Liver (tissue), 9 donors: ENCODE data around the gene ZNF487. TPM values are rescaled to one million over a fixed set of nuclear protein-coding genes. Genes with fewer than 3 reads are reported as not detected.

ENCODE experiments used
- DNase-seq: peaks from one replicate; pipeline ENCODE4 v3.0.0-alpha.2; 2017; ENCODE audit warnings: low spot score
- H3K27ac ChIP-seq, 2 donors: one replicate each; pipeline ENCODE4 v1.7.0; 2013; ENCODE audit warnings: inconsistent platforms in 2 of 2, low read length in 2 of 2, control low read depth in 1 of 2, low read depth in 1 of 2, mild to moderate bottlenecking in 1 of 2
- H3K27me3 ChIP-seq, 4 donors: one replicate each; pipeline versions ENCODE4 v1.6.1 to v1.7.0; 2013; ENCODE audit warnings: low read length in 3 of 4, inconsistent platforms in 1 of 4, mild to moderate bottlenecking in 1 of 4, moderate library complexity in 1 of 4; ENCODE audit not compliant: control insufficient read depth in 4 of 4, insufficient read depth in 4 of 4
- H3K36me3 ChIP-seq, 4 donors: one replicate each; pipeline versions ENCODE4 v1.6.1 to v1.7.0; 2013; ENCODE audit warnings: low read length in 3 of 4, mild to moderate bottlenecking in 3 of 4, low read depth in 1 of 4, moderate library complexity in 1 of 4; ENCODE audit not compliant: control insufficient read depth in 4 of 4, insufficient read depth in 3 of 4
- H3K4me1 ChIP-seq, 4 donors: one replicate each; pipeline versions ENCODE4 v1.6.1 to v1.7.0; 2013; ENCODE audit warnings: low read length in 3 of 4, mild to moderate bottlenecking in 3 of 4, moderate library complexity in 1 of 4; ENCODE audit not compliant: control insufficient read depth in 4 of 4, insufficient read depth in 4 of 4
- H3K4me3 ChIP-seq, 3 donors: one replicate each; pipeline versions ENCODE4 v1.6.1 to v1.7.0; 2013; ENCODE audit warnings: low read length in 3 of 3, control low read depth in 1 of 3, low read depth in 1 of 3, mild to moderate bottlenecking in 1 of 3
- H3K9ac ChIP-seq, 2 donors: one replicate each; pipeline ENCODE4 v1.7.0; 2013; ENCODE audit warnings: low read length in 2 of 2, mild to moderate bottlenecking in 2 of 2, moderate library complexity in 2 of 2, control low read depth in 1 of 2, low read depth in 1 of 2
- H3K9me3 ChIP-seq, 4 donors: one replicate each; pipeline versions ENCODE4 v1.6.1 to v1.7.0; 2013; ENCODE audit warnings: low read length in 3 of 4; ENCODE audit not compliant: control insufficient read depth in 4 of 4
- ATF3 ChIP-seq: IDR thresholded peaks from 2 replicates; pipeline ENCODE4 v1.6.1; 2016; ENCODE audit warnings: antibody characterized with exemption
- FOXA2 ChIP-seq: IDR thresholded peaks from 2 replicates; pipeline ENCODE4 v1.6.1; 2016; ENCODE audit warnings: antibody characterized with exemption
- GABPA ChIP-seq, 2 donors: IDR thresholded peaks in 1 of 2; conservative IDR thresholded peaks in 1 of 2; 2 replicates each; pipeline ENCODE4 v1.6.1; 2016; ENCODE audit warnings: antibody characterized with exemption in 2 of 2, mild to moderate bottlenecking in 1 of 2, moderate library complexity in 1 of 2
- HNF4A ChIP-seq, 2 donors: conservative IDR thresholded peaks; 2 replicates each; pipeline ENCODE4 v1.6.1; 2016; ENCODE audit warnings: antibody characterized with exemption in 2 of 2, mild to moderate bottlenecking in 2 of 2
- HNF4G ChIP-seq: IDR thresholded peaks from 2 replicates; pipeline ENCODE4 v1.6.1; 2016; ENCODE audit warnings: antibody characterized with exemption
- JUND ChIP-seq, 2 donors: IDR thresholded peaks; 2 replicates each; pipeline ENCODE4 v1.6.1; 2016; ENCODE audit warnings: antibody characterized with exemption in 2 of 2
- RAD21 ChIP-seq, 2 donors: IDR thresholded peaks; 2 replicates each; pipeline ENCODE4 v1.6.1; 2016; ENCODE audit warnings: antibody characterized with exemption in 2 of 2, mild to moderate bottlenecking in 2 of 2
- RXRA ChIP-seq, 2 donors: IDR thresholded peaks; 2 replicates each; pipeline ENCODE4 v1.6.1; 2017 to 2018; ENCODE audit warnings: antibody characterized with exemption in 2 of 2, mild to moderate bottlenecking in 1 of 2
- SP1 ChIP-seq: IDR thresholded peaks from 2 replicates; pipeline ENCODE4 v1.6.1; 2018; ENCODE audit warnings: antibody characterized with exemption, mild to moderate bottlenecking
- TAF1 ChIP-seq: conservative IDR thresholded peaks from 2 replicates; pipeline ENCODE4 v1.6.1; 2016; ENCODE audit warnings: antibody characterized with exemption, mild to moderate bottlenecking
- YY1 ChIP-seq: IDR thresholded peaks from 2 replicates; pipeline ENCODE4 v1.6.1; 2016; ENCODE audit warnings: antibody characterized with exemption, mild to moderate bottlenecking
- ZBTB33 ChIP-seq: IDR thresholded peaks from 2 replicates; pipeline ENCODE4 v1.6.1; 2016; ENCODE audit warnings: antibody characterized with exemption
- WGBS: extraction: QIAGEN DNeasy Blood & Tissue Kit; methylation state at CpG from one replicate; pipeline ENCODE4 v1.1.7; 2013; 5-methylcytosine and 5-hydroxymethylcytosine counted together
- polyA plus RNA-seq, 2 donors: library from polyadenylated mRNA; stranded (reverse) in 1 of 2; unstranded in 1 of 2; fragments of 200-250 nt in 1 of 2; fragments of >200 nt in 1 of 2; fragmentation: Nextera tagmentation in 1 of 2; extraction: Ambion mirVana in 1 of 2; gene quantifications; one replicate each; pipeline versions ENCODE4 v1.2.1 to v1.2.3, GENCODE V29; 2013 to 2015
- total RNA-seq, 2 donors: library from RNA; depleted of rRNA; stranded (reverse); fragments of >200 nt; gene quantifications; one replicate each; pipeline ENCODE4 v1.2.3, GENCODE V29; 2014
- TF ChIP-seq, protein P1 (sequence below): IDR thresholded peaks from 2 replicates; pipeline ENCODE4 v1.6.1; 2016; ENCODE audit warnings: antibody characterized with exemption
- TF ChIP-seq, protein P2 (sequence below): fragments of 150-350 bp; IDR thresholded peaks from 2 replicates; pipeline ENCODE4 v1.5.1; 2017; ENCODE audit warnings: improper control_type of control experiment, low read depth, low read length; ENCODE audit not compliant: missing input control
- donor health status: healthy.
- donor health status: healthy.
- donor health status: healthy.
- donor health status: healthy.
- donor health status: healthy.

Gene ZNF487
- total and polyA plus RNA-seq, 4 donors, result 1.3 to 4.8 (median 1.9) TPM

DNA sequence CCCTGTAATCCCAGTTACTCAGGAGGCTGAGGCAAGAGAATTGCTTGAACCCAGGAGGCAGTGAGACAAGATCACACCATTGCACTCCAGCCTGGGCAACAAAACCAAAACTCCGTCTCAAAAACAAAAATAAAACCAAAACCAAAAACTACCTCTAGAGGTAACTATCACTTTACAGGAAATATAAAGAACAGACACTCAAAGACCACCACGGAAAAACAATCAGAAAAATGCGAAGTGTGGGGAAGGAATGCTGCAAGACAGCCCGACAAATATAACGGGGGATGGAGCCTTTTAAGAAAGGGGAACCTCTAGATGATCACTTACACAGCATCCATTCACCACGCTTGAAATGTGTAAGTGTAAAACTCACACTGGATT lies 32.2 kb upstream of the ZNF487 start:
- Histone ChIP-seq H3K27me3 (no peaks in the 10 kb centered on the region), H3K27ac (peak overlapping the region in 1 of 2 donors; percentile 41), H3K4me1 (peaks cover 13 to 58% (median 45%) of the 10 kb centered on the region in 4 donors), H3K9me3 (no peaks in the 10 kb centered on the region), H3K36me3 (peaks cover 0 to 9% (median 4%) of the 10 kb centered on the region in 4 donors), H3K9ac (peak overlapping the region in 1 of 2 donors; percentile 23), H3K4me3 (no peak overlapping the region)
- DNase-seq, result no peak
- TF ChIP-seq YY1, result no peak
- no peak for TF ChIP-seq SP1
- TF ChIP-seq, protein P1, sequence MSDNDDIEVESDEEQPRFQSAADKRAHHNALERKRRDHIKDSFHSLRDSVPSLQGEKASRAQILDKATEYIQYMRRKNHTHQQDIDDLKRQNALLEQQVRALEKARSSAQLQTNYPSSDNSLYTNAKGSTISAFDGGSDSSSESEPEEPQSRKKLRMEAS, result no peak
- TF ChIP-seq, protein P2, sequence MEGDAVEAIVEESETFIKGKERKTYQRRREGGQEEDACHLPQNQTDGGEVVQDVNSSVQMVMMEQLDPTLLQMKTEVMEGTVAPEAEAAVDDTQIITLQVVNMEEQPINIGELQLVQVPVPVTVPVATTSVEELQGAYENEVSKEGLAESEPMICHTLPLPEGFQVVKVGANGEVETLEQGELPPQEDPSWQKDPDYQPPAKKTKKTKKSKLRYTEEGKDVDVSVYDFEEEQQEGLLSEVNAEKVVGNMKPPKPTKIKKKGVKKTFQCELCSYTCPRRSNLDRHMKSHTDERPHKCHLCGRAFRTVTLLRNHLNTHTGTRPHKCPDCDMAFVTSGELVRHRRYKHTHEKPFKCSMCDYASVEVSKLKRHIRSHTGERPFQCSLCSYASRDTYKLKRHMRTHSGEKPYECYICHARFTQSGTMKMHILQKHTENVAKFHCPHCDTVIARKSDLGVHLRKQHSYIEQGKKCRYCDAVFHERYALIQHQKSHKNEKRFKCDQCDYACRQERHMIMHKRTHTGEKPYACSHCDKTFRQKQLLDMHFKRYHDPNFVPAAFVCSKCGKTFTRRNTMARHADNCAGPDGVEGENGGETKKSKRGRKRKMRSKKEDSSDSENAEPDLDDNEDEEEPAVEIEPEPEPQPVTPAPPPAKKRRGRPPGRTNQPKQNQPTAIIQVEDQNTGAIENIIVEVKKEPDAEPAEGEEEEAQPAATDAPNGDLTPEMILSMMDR, result no peak
- no peak for TF ChIP-seq JUND (IDR thresholded peaks at IDR 0.05)
- no peak for TF ChIP-seq RXRA (IDR thresholded peaks at IDR 0.05)
- TF ChIP-seq ZBTB33, result no peak
- no peak for TF ChIP-seq TAF1
- TF ChIP-seq HNF4G, result no peak
- no peak for TF ChIP-seq GABPA (IDR thresholded peaks at IDR 0.05 in 1 of 2, conservative IDR thresholded peaks at IDR 0.05 in 1 of 2)
- no peak for TF ChIP-seq RAD21 (IDR thresholded peaks at IDR 0.05)
- TF ChIP-seq FOXA2, result no peak
- TF ChIP-seq ATF3, result no peak
- TF ChIP-seq HNF4A (conservative IDR thresholded peaks at IDR 0.05), result no peak
- 55% methylated on average over 6 of the region's 6 CpGs for WGBS

DNA sequence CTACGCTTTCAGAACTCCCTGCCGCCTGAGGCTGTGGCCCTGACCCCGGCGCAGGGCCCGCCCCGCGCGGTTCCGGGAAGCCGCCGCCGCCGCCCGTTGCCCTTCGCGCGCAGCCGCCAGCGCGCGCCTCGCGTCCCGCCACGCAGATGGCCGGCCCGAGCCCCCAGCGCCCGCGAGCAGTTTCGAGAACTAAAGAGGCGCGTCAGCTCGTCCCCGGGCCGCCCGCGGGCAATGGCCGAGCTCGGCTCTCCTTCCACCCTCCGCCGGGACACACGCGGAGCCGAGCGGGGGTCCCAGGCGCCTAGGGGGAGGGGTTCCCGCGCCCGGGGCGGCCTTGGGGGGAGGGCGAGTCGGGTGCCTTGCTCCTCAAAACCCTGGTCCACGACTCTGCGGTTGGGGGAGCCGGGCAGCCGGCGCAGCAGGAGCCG lies 29.7 kb upstream of the ZNF487 start:
- under 1% methylated on average over 59 of the region's 59 CpGs for WGBS
- H3K4me3 ChIP-seq, result peak overlapping the region; percentile 87 to 92 (median 89)
- peak overlapping the region; percentile 95 for H3K9ac ChIP-seq
- peaks cover 0 to 9% (median 4%) of the 10 kb centered on the region in 4 donors for H3K36me3 ChIP-seq
- peak; percentile 69 for DNase-seq
- H3K9me3 ChIP-seq, result no peaks in the 10 kb centered on the region
- H3K27ac ChIP-seq, result peak overlapping the region; percentile 99
- no peaks in the 10 kb centered on the region for H3K27me3 ChIP-seq
- TF ChIP-seq, protein P2, result peak; percentile 3
- TF ChIP-seq SP1, result no peak
- peaks cover 10 to 41% (median 24%) of the 10 kb centered on the region in 4 donors for H3K4me1 ChIP-seq
